ENCODE data around the gene SGPL1.

SGPL1 gene

DNA sequence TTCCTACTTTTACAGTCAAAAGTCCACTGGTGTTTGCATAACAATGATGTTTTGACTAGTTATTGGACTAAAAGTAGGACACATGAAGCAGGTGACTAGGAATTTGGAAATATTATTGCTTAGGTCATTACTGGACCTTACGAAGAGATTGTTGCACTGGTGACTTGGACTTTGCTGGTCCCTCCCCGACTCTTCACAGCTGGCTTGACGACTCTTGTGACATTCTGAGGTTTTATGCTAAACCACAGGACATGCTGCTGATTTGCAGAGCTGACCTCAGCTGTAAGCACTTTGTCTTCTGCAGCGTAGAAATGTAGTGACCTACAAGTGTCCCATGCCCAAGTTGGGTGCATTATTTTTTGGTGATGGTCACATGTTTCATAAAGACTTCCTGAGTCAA lies 50.7 kb downstream of the SGPL1 start:
- no peak for TF ChIP-seq CTCF (IDR thresholded peaks at IDR 0.05)
- H3K27ac ChIP-seq = no peak overlapping the region

DNA sequence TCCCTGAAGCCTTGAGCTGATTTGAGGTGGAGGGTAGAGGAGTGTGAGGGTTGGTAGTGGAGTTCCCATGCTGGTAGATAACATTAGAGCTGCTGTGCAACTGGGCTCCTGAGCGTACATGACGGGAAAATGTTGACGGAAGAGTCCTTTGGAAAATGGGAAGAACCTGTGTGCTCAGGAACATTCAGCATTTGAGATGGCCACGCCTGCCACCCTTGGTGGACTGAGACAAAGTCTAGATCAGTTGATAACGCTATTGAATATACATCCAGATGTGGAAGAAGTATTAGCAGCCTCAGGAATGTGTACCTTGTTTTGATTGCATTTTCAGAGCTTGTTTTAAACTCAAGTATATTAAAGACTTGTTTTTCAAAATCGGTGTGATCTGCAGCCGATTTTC lies 56.5 kb downstream of the SGPL1 start:
- Histone ChIP-seq H3K36me3 (peaks cover 18 to 91% (median 75%) of the 10 kb centered on the region in 3 donors), H3K27ac (no peak overlapping the region), H3K27me3 (no peaks in the 10 kb centered on the region), H3K4me1 (no peaks in the 10 kb centered on the region), H3K4me3 (no peak overlapping the region), H3K9me3 (no peaks in the 10 kb centered on the region)
- no peak for TF ChIP-seq CTCF (IDR thresholded peaks at IDR 0.05)
- no peak for DNase-seq
- intact Hi-C loops (cut with DNase I; ENCODE audit: low total_unique reads) = loop anchor here (10.0 kb wide), 1 partner anchor 327 kb away; no protein-coding TSS in a partner anchor

More for the DNA sequence above, 50.7 kb downstream of the SGPL1 start:
- no peaks in the 10 kb centered on the region for H3K4me1 ChIP-seq
- H3K9me3 ChIP-seq = no peaks in the 10 kb centered on the region
- H3K4me3 ChIP-seq = no peak overlapping the region
- H3K36me3 ChIP-seq = peaks cover 26 to 54% (median 31%) of the 10 kb centered on the region in 3 donors
- no peaks in the 10 kb centered on the region for H3K27me3 ChIP-seq
- DNase-seq = no peak
- intact Hi-C loops (cut with DNase I; ENCODE audit: low total_unique reads) = no loop called here

DNA sequence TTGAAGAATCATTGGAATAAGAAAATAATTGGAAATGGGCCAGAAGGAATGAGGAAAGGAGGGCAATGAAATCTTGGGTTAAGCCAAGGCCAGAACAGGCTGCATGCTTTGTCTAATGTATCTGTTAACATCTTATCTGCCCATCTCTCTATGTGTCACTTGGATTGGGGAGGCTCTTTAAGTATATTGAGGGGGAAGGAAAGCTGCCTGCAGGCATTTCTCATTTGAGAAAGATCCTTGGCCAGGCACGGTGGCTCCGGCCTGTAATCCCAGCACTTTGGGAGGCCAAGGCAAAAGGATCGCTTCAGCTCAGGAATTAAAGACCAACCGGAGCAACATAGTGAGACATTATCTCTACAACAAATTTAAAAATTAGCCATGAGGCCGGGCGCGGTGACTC lies 58.3 kb downstream of the SGPL1 start:
- Histone ChIP-seq H3K27me3 (no peaks in the 10 kb centered on the region), H3K27ac (no peak overlapping the region), H3K4me3 (no peak overlapping the region), H3K36me3 (peaks cover 18 to 97% (median 85%) of the 10 kb centered on the region in 3 donors), H3K4me1 (no peaks in the 10 kb centered on the region), H3K9me3 (no peaks in the 10 kb centered on the region)
- intact Hi-C loops (cut with DNase I; ENCODE audit: low total_unique reads) = loop anchor here (10.0 kb wide), 1 partner anchor 329 kb away; no protein-coding TSS in a partner anchor
- DNase-seq = no peak
- no peak for TF ChIP-seq CTCF (IDR thresholded peaks at IDR 0.05)

- no peak for DNase-seq
- Histone ChIP-seq H3K4me3 (no peak overlapping the region), H3K36me3 (peaks cover 7 to 74% (median 50%) of the 10 kb centered on the region in 3 donors), H3K9me3 (no peaks in the 10 kb centered on the region), H3K4me1 (no peaks in the 10 kb centered on the region), H3K27ac (no peak overlapping the region), H3K27me3 (no peaks in the 10 kb centered on the region)
- intact Hi-C loops (cut with DNase I; ENCODE audit: low total_unique reads) = loop anchor here (10.0 kb wide), 1 partner anchor 334 kb away; no protein-coding TSS in a partner anchor
- TF ChIP-seq CTCF (IDR thresholded peaks at IDR 0.05) = no peak
These were observed 63.5 kb downstream of the SGPL1 start for GRCh38 chr10:70879207-70879606.

DNA sequence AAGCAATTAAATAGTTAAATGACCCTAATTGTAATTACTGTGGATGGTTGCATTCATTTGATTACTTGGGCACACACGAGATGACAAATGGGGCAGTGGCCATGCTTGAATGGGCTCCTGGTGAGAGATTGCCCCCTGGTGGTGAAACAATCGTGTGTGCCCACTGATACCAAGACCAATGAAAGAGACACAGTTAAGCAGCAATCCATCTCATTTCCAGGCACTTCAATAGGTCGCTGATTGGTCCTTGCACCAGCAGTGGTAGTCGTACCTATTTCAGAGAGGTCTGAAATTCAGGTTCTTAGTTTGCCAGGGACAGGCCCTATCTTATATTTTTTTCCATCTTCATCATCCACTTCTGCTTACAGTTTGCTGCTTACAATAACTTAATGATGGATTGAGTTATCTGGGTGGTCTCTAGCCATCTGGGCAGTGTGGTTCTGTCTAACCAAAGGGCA lies 64.4 kb downstream of the SGPL1 start:
- Histone ChIP-seq H3K4me1 (no peaks in the 10 kb centered on the region), H3K36me3 (peaks cover 7 to 76% (median 52%) of the 10 kb centered on the region in 3 donors), H3K27ac (no peak overlapping the region), H3K27me3 (no peaks in the 10 kb centered on the region), H3K9me3 (no peaks in the 10 kb centered on the region), H3K4me3 (no peak overlapping the region)
- TF ChIP-seq CTCF (IDR thresholded peaks at IDR 0.05) = peak; percentile 91 to 92
- intact Hi-C loops (cut with DNase I; ENCODE audit: low total_unique reads) = loop anchor here (1.0 to 5.0 kb wide), 2 partner anchors 65 to 418 kb away; partner anchors contain the start of gene SGPL1
- peak; percentile 80 to 84 for DNase-seq

All from tibial artery (tissue), 4 donors.